HepG2 (cell line): Measurements from ENCODE around the gene XPO1. TPM values are rescaled to one million over a fixed set of nuclear protein-coding genes. Genes with fewer than 3 reads are reported as not detected.

Experiments used
- ATAC-seq: fragments of 200-7000 bp; cut with Tn5 transposase; 3 replicates; pipeline ENCODE4 v1.9.1; 2020; ENCODE audit warnings: mild to moderate bottlenecking, moderate library complexity
- BruUV-seq: library from RNA; stranded (reverse); fragments of 400-500 nt; replicated peaks from 2 replicates; lab custom pipeline; 2021; lab: Mats Ljungman, UMichigan
- CTCF ChIA-PET: fragments of 300-600 bp; formaldehyde crosslinking; extraction: SDS; loops from one replicate; lab custom pipeline; 2021; ENCODE audit warnings: low total read pairs, inconsistent platforms, low intra/inter-chr PET ratio; lab: Yijun Ruan, JAX
- POLR2A ChIA-PET: fragments of 350-600 bp; sonication (Branson Sonifier 250); formaldehyde crosslinking; loops from one replicate; lab custom pipeline; 2020; ENCODE audit warnings: antibody characterized with exemption, inconsistent platforms; lab: Yijun Ruan, JAX
- DNase-seq: peaks from one replicate; pipeline ENCODE4 v3.0.0-alpha.2; 2015; ENCODE audit warnings: low spot score
- FAIRE-seq: peaks from 3 replicates; lab custom pipeline; 2011; peaks lifted over from hg19 to GRCh38; lab: Jason Lieb, UNC
- H2AFZ ChIP-seq: one replicate; pipeline ENCODE4 v1.6.1; 2011; ENCODE audit warnings: low read length, inconsistent platforms
- H3K27ac ChIP-seq: fragments of 300-600 bp; 3 replicates; pipeline ENCODE4 v1.8.0; 2011; ENCODE audit warnings: mixed run types, mild to moderate bottlenecking, mixed read lengths, low read length, inconsistent platforms; ENCODE audit not compliant: insufficient read depth; ENCODE audit errors: extremely low read length
- H3K27me3 ChIP-seq, 2 experiments: fragments of 200-600 bp in 1 of 2; 2 replicates in 1 of 2; 3 replicates in 1 of 2; pipeline versions ENCODE4 v1.6.0 to v1.8.0; 2011; ENCODE audit warnings: low read length in 2 of 2, mild to moderate bottlenecking in 2 of 2, moderate library complexity in 2 of 2, inconsistent platforms in 1 of 2; ENCODE audit not compliant: insufficient read depth in 2 of 2, control insufficient read depth in 1 of 2
- H3K36me3 ChIP-seq, 2 experiments: fragments of 200-600 bp in 1 of 2; replicated peaks in 1 of 2; 2 replicates in 1 of 2; 3 replicates in 1 of 2; pipeline versions ENCODE4 v1.5.1 to v1.8.0; 2011; ENCODE audit warnings: low read length in 2 of 2, inconsistent platforms in 1 of 2; ENCODE audit not compliant: insufficient read depth in 2 of 2, control insufficient read depth in 1 of 2
- H3K4me1 ChIP-seq: 2 replicates; pipeline ENCODE4 v1.5.1; 2012; ENCODE audit warnings: low read length, inconsistent platforms; ENCODE audit not compliant: insufficient read depth
- H3K4me2 ChIP-seq: 2 replicates; pipeline ENCODE4 v1.6.0; 2011; ENCODE audit warnings: low read depth, low read length, inconsistent platforms
- H3K4me3 ChIP-seq, 3 experiments: fragments of 200-600 bp in 1 of 3; sonication (generic), shearing (Covaris generic) in 1 of 3; replicated peaks in 1 of 3; 2 replicates each; pipeline ENCODE4 v1.5.1; 2011 to 2016; ENCODE audit warnings: low read length in 3 of 3, inconsistent platforms in 2 of 3, low read depth in 2 of 3, mild to moderate bottlenecking in 2 of 3, control low read depth in 1 of 3, mixed read lengths in 1 of 3; ENCODE audit not compliant: insufficient read depth in 1 of 3
- H3K79me2 ChIP-seq: one replicate; pipeline ENCODE4 v1.6.1; 2011; ENCODE audit warnings: low read length, inconsistent platforms; ENCODE audit not compliant: insufficient read depth
- H3K9ac ChIP-seq: 2 replicates; pipeline ENCODE4 v1.6.0; 2011; ENCODE audit warnings: mild to moderate bottlenecking, low read depth, low read length, inconsistent platforms; ENCODE audit not compliant: insufficient read depth
- H3K9me3 ChIP-seq: 2 replicates; pipeline ENCODE4 v1.5.1; 2012; ENCODE audit warnings: mild to moderate bottlenecking, low read length
- H4K20me1 ChIP-seq: 2 replicates; pipeline ENCODE4 v1.6.0; 2011; ENCODE audit warnings: inconsistent platforms, mild to moderate bottlenecking, low read length, moderate library complexity; ENCODE audit not compliant: insufficient read depth
- ATF3 ChIP-seq: sonication (generic); formaldehyde crosslinking; IDR thresholded peaks from 2 replicates; pipeline ENCODE4 v1.4.0; 2020; ENCODE audit warnings: missing genetic modification reagents
- CEBPB ChIP-seq: IDR thresholded peaks from 2 replicates; pipeline ENCODE4 v1.6.1; 2011; ENCODE audit warnings: low read depth, low read length, improper control_type of control experiment, borderline replicate concordance
- CEBPG ChIP-seq: IDR thresholded peaks from 2 replicates; pipeline ENCODE4 v1.6.1; 2016
- CREB1 ChIP-seq, 2 experiments: fragments of 450-650 bp in 1 of 2; IDR thresholded peaks; 2 replicates each; pipeline ENCODE4 v1.6.1; 2016 to 2017; ENCODE audit warnings: control low read depth in 1 of 2, mild to moderate bottlenecking in 1 of 2, missing compliant biosample characterization in 1 of 2, missing genetic modification characterization in 1 of 2
- FOSL1 ChIP-seq: sonication (generic); formaldehyde crosslinking; IDR thresholded peaks from 2 replicates; pipeline ENCODE4 v1.9.0; 2021; ENCODE audit warnings: missing genetic modification reagents, borderline replicate concordance
- GATAD2A ChIP-seq: IDR thresholded peaks from 2 replicates; pipeline ENCODE4 v1.6.1; 2016
- HNF4A ChIP-seq: sonication (generic); formaldehyde crosslinking; IDR thresholded peaks from 2 replicates; pipeline ENCODE4 v1.4.0; 2020; ENCODE audit warnings: missing genetic modification reagents
- NCOA2 ChIP-seq: sonication (generic); formaldehyde crosslinking; IDR thresholded peaks from 2 replicates; pipeline ENCODE4 v1.8.0; 2022; ENCODE audit warnings: inconsistent platforms
- PATZ1 ChIP-seq: sonication (generic); formaldehyde crosslinking; IDR thresholded peaks from 2 replicates; pipeline ENCODE4 v1.4.0; 2020; ENCODE audit warnings: missing genetic modification reagents
- SALL1 ChIP-seq: sonication (generic); formaldehyde crosslinking; IDR thresholded peaks from 2 replicates; pipeline ENCODE4 v1.8.0; 2022; ENCODE audit warnings: mild to moderate bottlenecking, missing genetic modification reagents
- SOX13 ChIP-seq, 3 experiments: fragments of 450-650 bp in 1 of 3; sonication (generic) in 1 of 3; formaldehyde crosslinking in 1 of 3; IDR thresholded peaks in 2 of 3; conservative IDR thresholded peaks in 1 of 3; 2 replicates each; pipeline versions ENCODE4 v1.5.0 to v1.6.1; 2016 to 2020; ENCODE audit warnings: antibody characterized with exemption in 1 of 3, mild to moderate bottlenecking in 1 of 3, missing compliant biosample characterization in 1 of 3, missing genetic modification reagents in 1 of 3, moderate library complexity in 1 of 3
- TBX2 ChIP-seq: sonication (generic); formaldehyde crosslinking; IDR thresholded peaks from 2 replicates; pipeline ENCODE4 v1.5.0; 2020; ENCODE audit warnings: missing genetic modification reagents, mild to moderate bottlenecking, borderline replicate concordance
- THAP7 ChIP-seq: sonication (generic); formaldehyde crosslinking; IDR thresholded peaks from 2 replicates; pipeline ENCODE4 v1.8.1; 2023; ENCODE audit warnings: mild to moderate bottlenecking, missing genetic modification reagents
- ZFP36L2 ChIP-seq: sonication (generic); formaldehyde crosslinking; IDR thresholded peaks from 2 replicates; pipeline ENCODE4 v1.4.0; 2020; ENCODE audit warnings: missing genetic modification reagents
- ZGPAT ChIP-seq: IDR thresholded peaks from 2 replicates; pipeline ENCODE4 v1.6.1; 2016; ENCODE audit warnings: mild to moderate bottlenecking
- ZNF292 ChIP-seq: sonication (generic); formaldehyde crosslinking; IDR thresholded peaks from 2 replicates; pipeline ENCODE4 v1.8.1; 2022; ENCODE audit warnings: mild to moderate bottlenecking, low read depth, missing genetic modification reagents, borderline replicate concordance
- ZNF33B ChIP-seq: sonication (generic); formaldehyde crosslinking; IDR thresholded peaks from 2 replicates; pipeline ENCODE4 v1.5.1; 2020; ENCODE audit warnings: mild to moderate bottlenecking, missing genetic modification reagents
- ZNF564 ChIP-seq: sonication (generic); formaldehyde crosslinking; IDR thresholded peaks from 2 replicates; pipeline ENCODE4 v1.8.1; 2023; ENCODE audit warnings: mild to moderate bottlenecking, missing genetic modification reagents
- ZNF644 ChIP-seq: IDR thresholded peaks from 2 replicates; pipeline ENCODE4 v1.6.1; 2016; ENCODE audit warnings: low read depth
- ZNF652 ChIP-seq: IDR thresholded peaks from 2 replicates; pipeline ENCODE4 v1.6.1; 2016; ENCODE audit warnings: low read depth, borderline replicate concordance
- ZNF709 ChIP-seq: sonication (generic); formaldehyde crosslinking; IDR thresholded peaks from 2 replicates; pipeline ENCODE4 v1.5.0; 2020; ENCODE audit warnings: mild to moderate bottlenecking, missing genetic modification reagents
- ZNF777 ChIP-seq: sonication (generic); formaldehyde crosslinking; IDR thresholded peaks from 2 replicates; pipeline ENCODE4 v1.4.0; 2020; ENCODE audit warnings: missing genetic modification reagents
- WGBS: methylation state at CpG from one replicate; pipeline ENCODE4 v1.1.6; 2017; ENCODE audit warnings: low lambda C conversion rate; 5-methylcytosine and 5-hydroxymethylcytosine counted together
- in situ Hi-C: cut with HindIII; loops from 2 replicates; pipeline ENCODE4 v1.10.0; 2017; ENCODE audit warnings: low pct_unique_long_range_greater_than_20kb; ENCODE audit not compliant: extremely low pct_ligation_motif_present
- intact Hi-C: fragments of 100-400 bp; cut with micrococcal nuclease; formaldehyde crosslinking; loops from one replicate; pipeline ENCODE4 v1.10.0; 2022; ENCODE audit not compliant: unreplicated experiment
- polyA plus RNA-seq, 8 experiments: library from polyadenylated mRNA; depleted of rRNA in 3 of 8; stranded (reverse) in 7 of 8; unstranded in 1 of 8; fragments of >200 nt; fragmentation: Illumina TruSeq in 4 of 8; extraction: Trizol in 4 of 8; gene quantifications; 2 replicates each; pipeline versions ENCODE4 v1.2.1 to v1.2.3, GENCODE V29; 2011 to 2016; ENCODE audit warnings: low read depth in 4 of 8, missing spikeins in 1 of 8, mixed read lengths in 1 of 8; ENCODE audit not compliant: insufficient read depth in 1 of 8
- total RNA-seq, 5 experiments: library from RNA; depleted of rRNA; stranded (reverse); fragments of >200 nt; fragmentation: Illumina TruSeq; extraction: Trizol; gene quantifications; 2 replicates each; pipeline ENCODE4 v1.2.3, GENCODE V29; 2016; ENCODE audit warnings: low read depth in 1 of 5

Gene XPO1
- total and polyA plus RNA-seq, 2 of the 13 experiments (the other 11 are each of a cell fraction or from before 2014, with no cell fraction given) = 67.4 to 212 TPM

GRCh38 chr2:61460163-61460562, 78.0 kb downstream of the XPO1 start:
- Histone ChIP-seq H3K79me2 (peaks cover 99% of the 10 kb centered on the region), H3K27me3 (no peaks in the 10 kb centered on the region), H3K4me3 (no peak overlapping the region), H3K27ac (peak overlapping the region; percentile 55), H3K9me3 (no peaks in the 10 kb centered on the region), H3K36me3 (no peaks in the 10 kb centered on the region; a peak in 2 of 5 replicates), H3K4me2 (peak overlapping the region; percentile 39), H4K20me1 (peaks cover 42% of the 10 kb centered on the region), H3K4me1 (peaks cover 93% of the 10 kb centered on the region), H3K9ac (peak overlapping the region; percentile 5), H2AFZ (no peak overlapping the region)
- in situ Hi-C loops = no loop called here
- intact Hi-C loops = no loop called here
- DNase-seq (peak; percentile 92), ATAC-seq (peak; percentile 81), FAIRE-seq (no peak)
- no TSS peak for BruUV-seq
- WGBS = 34% methylated on average over 4 of the region's 4 CpGs
- ChIA-PET POLR2A (interaction anchor here (1.5 to 1.8 kb wide), 3 partner anchors 10 to 78 kb away, joined by 5 to 6 read pairs (median 5); partner anchors contain the start of gene XPO1), CTCF (no interaction called here)
- TF ChIP-seq SALL1 (peak; percentile 8; the same call in 1 of the 2 replicates), CEBPG (CRISPR knock-in tag) (peak; percentile 84), ZNF33B (no peak), CEBPB (peak; percentile 73; the same call in 1 of the 2 replicates), PATZ1 (CRISPR knock-in tag) (peak; percentile 26; the same call in 1 of the 2 replicates), ZNF652 (CRISPR knock-in tag) (peak; percentile 74), ZNF564 (CRISPR knock-in tag) (no peak), ZNF777 (CRISPR knock-in tag) (peak; percentile 68), ATF3 (CRISPR knock-in tag) (peak; percentile 63), CREB1 (IDR thresholded peaks at IDR 0.05) (no peak), CREB1 (CRISPR knock-in tag; IDR thresholded peaks at IDR 0.05) (peak; percentile 50; the same call in 1 of the 2 replicates), HNF4A (CRISPR knock-in tag) (0 out of 2 replicates have a peak, but pooled peaks have one; percentile 16), TBX2 (CRISPR knock-in tag) (peak; percentile 64; the same call in 1 of the 2 replicates), SOX13 (IDR thresholded peaks at IDR 0.05) (no peak), SOX13 (CRISPR knock-in tag; conservative IDR thresholded peaks at IDR 0.05 in 1 of 2, IDR thresholded peaks at IDR 0.05 in 1 of 2) (peak in 1 of 2 experiments; percentile 89; a peak in 2 of 4 replicates), ZGPAT (CRISPR knock-in tag) (no peak), ZNF709 (no peak), ZFP36L2 (no peak), NCOA2 (CRISPR knock-in tag) (peak; percentile 67; the same call in 1 of the 2 replicates), ZNF292 (CRISPR knock-in tag) (no peak), GATAD2A (CRISPR knock-in tag) (peak; percentile 81), ZNF644 (CRISPR knock-in tag) (peak; percentile 50; the same call in 1 of the 2 replicates), FOSL1 (CRISPR knock-in tag) (peak; percentile 50; the same call in 1 of the 2 replicates), THAP7 (CRISPR knock-in tag) (no peak)
